H9 (cell line): Measurements from ENCODE around the gene UTP18. TPM values are rescaled to one million over a fixed set of nuclear protein-coding genes. Genes with fewer than 3 reads are reported as not detected.

Experiments
- DNase-seq: peaks from one replicate; pipeline ENCODE4 v3.0.0-alpha.2; 2017
- H2AFZ ChIP-seq: one replicate; pipeline ENCODE4 v1.6.1; 2013; ENCODE audit warnings: mild to moderate bottlenecking, low read length, control low read depth, moderate library complexity
- H2AK5ac ChIP-seq: 2 replicates; pipeline ENCODE4 v1.6.1; 2013; ENCODE audit warnings: low read length, control low read depth, mixed read lengths; ENCODE audit not compliant: insufficient read length
- H2BK120ac ChIP-seq: one replicate; pipeline ENCODE4 v1.6.1; 2013; ENCODE audit warnings: low read depth, mild to moderate bottlenecking, low read length, control low read depth, inconsistent platforms; ENCODE audit not compliant: poor library complexity, severe bottlenecking
- H2BK12ac ChIP-seq: 2 replicates; pipeline ENCODE4 v1.6.1; 2013; ENCODE audit warnings: low read length, control low read depth, mixed read lengths, low read depth; ENCODE audit not compliant: insufficient read length
- H2BK15ac ChIP-seq: 2 replicates; pipeline ENCODE4 v1.6.1; 2013; ENCODE audit warnings: low read depth, low read length, control low read depth
- H2BK20ac ChIP-seq: one replicate; pipeline ENCODE4 v1.6.1; 2013; ENCODE audit warnings: low read depth, mild to moderate bottlenecking, low read length, control low read depth, inconsistent platforms; ENCODE audit not compliant: poor library complexity, severe bottlenecking
- H2BK5ac ChIP-seq: 2 replicates; pipeline ENCODE4 v1.6.1; 2013; ENCODE audit warnings: low read length, control low read depth, mixed read lengths; ENCODE audit not compliant: insufficient read length
- H3K14ac ChIP-seq: 2 replicates; pipeline ENCODE4 v1.6.1; 2013; ENCODE audit warnings: low read length, control low read depth; ENCODE audit not compliant: insufficient read depth
- H3K18ac ChIP-seq: 2 replicates; pipeline ENCODE4 v1.6.1; 2013; ENCODE audit warnings: low read depth, mild to moderate bottlenecking, mixed read lengths, low read length, control low read depth; ENCODE audit not compliant: insufficient read length
- H3K23ac ChIP-seq: 2 replicates; pipeline ENCODE4 v1.6.1; 2013; ENCODE audit warnings: low read length, control low read depth, mixed read lengths, low read depth; ENCODE audit not compliant: insufficient read length
- H3K23me2 ChIP-seq: 2 replicates; pipeline ENCODE4 v1.6.1; 2013; ENCODE audit warnings: low read depth, mild to moderate bottlenecking, mixed read lengths, low read length, control low read depth; ENCODE audit not compliant: insufficient read length, poor library complexity, severe bottlenecking
- H3K27ac ChIP-seq: 2 replicates; pipeline ENCODE4 v1.5.1; 2013; ENCODE audit warnings: low read length, control low read depth, mixed read lengths, low read depth; ENCODE audit not compliant: insufficient read length
- H3K27me3 ChIP-seq: 2 replicates; pipeline ENCODE4 v1.6.1; 2013; ENCODE audit warnings: low read length, control low read depth, inconsistent platforms; ENCODE audit not compliant: insufficient read depth
- H3K4ac ChIP-seq: 2 replicates; pipeline ENCODE4 v1.6.1; 2013; ENCODE audit warnings: low read depth, mild to moderate bottlenecking, control low read depth, inconsistent platforms, low read length, moderate library complexity
- H3K4me1 ChIP-seq: 2 replicates; pipeline ENCODE4 v1.6.1; 2013; ENCODE audit warnings: low read length, control low read depth, inconsistent platforms; ENCODE audit not compliant: insufficient read depth
- H3K4me2 ChIP-seq: 2 replicates; pipeline ENCODE4 v1.6.1; 2013; ENCODE audit warnings: low read length, control low read depth, mixed read lengths; ENCODE audit not compliant: insufficient read length, insufficient read depth
- H3K56ac ChIP-seq: 2 replicates; pipeline ENCODE4 v1.6.1; 2013; ENCODE audit warnings: low read depth, mild to moderate bottlenecking, mixed read lengths, low read length, control low read depth; ENCODE audit not compliant: insufficient read length
- H3K79me1 ChIP-seq: 2 replicates; pipeline ENCODE4 v1.6.1; 2013; ENCODE audit warnings: low read depth, mild to moderate bottlenecking, moderate library complexity, low read length, control low read depth, inconsistent platforms; ENCODE audit not compliant: insufficient read depth, poor library complexity, severe bottlenecking
- H3K79me2 ChIP-seq: 2 replicates; pipeline ENCODE4 v1.6.1; 2013; ENCODE audit warnings: low read length, control low read depth, inconsistent platforms; ENCODE audit not compliant: insufficient read depth
- H3K9ac ChIP-seq: 2 replicates; pipeline ENCODE4 v1.6.1; 2013; ENCODE audit warnings: low read length, control low read depth, mixed read lengths; ENCODE audit not compliant: insufficient read length; ENCODE audit errors: extremely low read depth
- H3K9me3 ChIP-seq: one replicate; pipeline ENCODE4 v1.6.1; 2013; ENCODE audit warnings: low read depth, low read length, inconsistent platforms; ENCODE audit not compliant: control insufficient read depth
- H3T11ph ChIP-seq: one replicate; pipeline ENCODE4 v1.6.1; 2013; ENCODE audit warnings: mild to moderate bottlenecking, low read length, control low read depth, inconsistent platforms
- H4K20me1 ChIP-seq: one replicate; pipeline ENCODE4 v1.6.1; 2013; ENCODE audit not compliant: control insufficient read depth, insufficient read length, insufficient read depth
- H4K5ac ChIP-seq: 2 replicates; pipeline ENCODE4 v1.6.1; 2013; ENCODE audit warnings: low read depth, mild to moderate bottlenecking, mixed read lengths, low read length, control low read depth; ENCODE audit not compliant: insufficient read length
- H4K8ac ChIP-seq: replicated peaks from 2 replicates; pipeline ENCODE4 v1.6.1; 2013; ENCODE audit warnings: low read length, control low read depth, mixed read lengths, low read depth; ENCODE audit not compliant: insufficient read length
- H4K91ac ChIP-seq: 2 replicates; pipeline ENCODE4 v1.6.1; 2013; ENCODE audit warnings: low read depth, mild to moderate bottlenecking, moderate library complexity, mixed read lengths, low read length, control low read depth; ENCODE audit not compliant: insufficient read length
- H3K27ac Mint-ChIP-seq, 3 experiments: 2 replicates in 2 of 3; 3 replicates in 1 of 3; pipeline ENCODE4 v1.8.0; 2020 to 2021; ENCODE audit warnings: mixed read lengths in 3 of 3, mild to moderate bottlenecking in 1 of 3, moderate library complexity in 1 of 3
- H3K27me3 Mint-ChIP-seq: 2 replicates; pipeline ENCODE4 v1.8.0; 2021; ENCODE audit warnings: low read depth, mild to moderate bottlenecking, moderate library complexity, mixed read lengths
- H3K36me3 Mint-ChIP-seq, 3 experiments: 2 replicates in 2 of 3; 3 replicates in 1 of 3; pipeline ENCODE4 v1.8.0; 2020 to 2021; ENCODE audit warnings: low read depth in 3 of 3, mixed read lengths in 3 of 3; ENCODE audit not compliant: insufficient read depth in 1 of 3
- H3K4me1 Mint-ChIP-seq, 2 experiments: 2 replicates each; pipeline ENCODE4 v1.8.0; 2020; ENCODE audit warnings: mixed read lengths in 2 of 2
- H3K4me3 Mint-ChIP-seq, 2 experiments: 2 replicates in 1 of 2; 3 replicates in 1 of 2; pipeline ENCODE4 v1.8.0; 2020 to 2021; ENCODE audit warnings: mild to moderate bottlenecking in 2 of 2, mixed read lengths in 2 of 2, moderate library complexity in 1 of 2
- H3K9me3 Mint-ChIP-seq, 2 experiments: 2 replicates in 1 of 2; 3 replicates in 1 of 2; pipeline ENCODE4 v1.8.0; 2020; ENCODE audit warnings: mild to moderate bottlenecking in 2 of 2, mixed read lengths in 2 of 2, moderate library complexity in 1 of 2
- CTCF ChIP-seq: fragments of 200-600 bp; sonication (generic); conservative IDR thresholded peaks from 3 replicates; pipeline ENCODE4 v1.8.0; 2021; ENCODE audit warnings: antibody characterized with exemption, mild to moderate bottlenecking
- WGBS: extraction: QIAGEN DNeasy Blood & Tissue Kit; methylation state at CpG from one replicate; pipeline ENCODE4 v1.1.7; 2013; ENCODE audit warnings: missing lambda C conversion rate, low lambda C conversion rate, mixed read lengths; ENCODE audit not compliant: insufficient read length; ENCODE audit errors: extremely low coverage; 5-methylcytosine and 5-hydroxymethylcytosine counted together
- total RNA-seq: library from RNA; stranded (reverse); gene quantifications from 2 replicates; pipeline ENCODE4 v1.2.1, GENCODE V29; 2021

The UTP18 gene
- total RNA-seq, 1 experiment from 2014 or later: 79.5 TPM

GRCh38 chr17:51270636-51271035 is 10.3 kb downstream of the UTP18 start:
- Histone ChIP-seq H3K18ac (no peak overlapping the region), H2AFZ (no peak overlapping the region), H3K79me2 (peaks cover 9% of the 10 kb centered on the region; the same call in 1 of the 2 replicates), H3T11ph (no peak overlapping the region), H3K14ac (no peak overlapping the region), H4K5ac (no peak overlapping the region), H3K9ac (no peak overlapping the region), H3K4me2 (no peak overlapping the region), H2AK5ac (no peak overlapping the region), H4K8ac (no peak overlapping the region), H3K79me1 (no peaks in the 10 kb centered on the region), H2BK20ac (no peak overlapping the region), H2BK12ac (no peak overlapping the region), H3K4me1 (no peaks in the 10 kb centered on the region), H2BK5ac (no peak overlapping the region), H3K4ac (no peak overlapping the region), H4K91ac (no peak overlapping the region), H3K56ac (no peak overlapping the region), H3K23ac (no peak overlapping the region), H2BK15ac (no peak overlapping the region), H2BK120ac (no peak overlapping the region), H3K27me3 (no peaks in the 10 kb centered on the region), H4K20me1 (no peaks in the 10 kb centered on the region), H3K9me3 (no peaks in the 10 kb centered on the region), H3K23me2 (no peaks in the 10 kb centered on the region), H3K27ac (no peak overlapping the region)
- no peak overlapping the region; a peak in 1 of 7 replicates for H3K27ac Mint-ChIP-seq
- DNase-seq: no peak
- H3K36me3 Mint-ChIP-seq: peaks cover 35 to 94% (median 76%) of the 10 kb centered on the region in 3 experiments; a peak in 6 of 7 replicates
- H3K4me3 Mint-ChIP-seq: no peak overlapping the region
- TF ChIP-seq CTCF: no peak
- no peaks in the 10 kb centered on the region for H3K27me3 Mint-ChIP-seq
- no peaks in the 10 kb centered on the region for H3K4me1 Mint-ChIP-seq
- WGBS: no CpG with 5 or more reads among the region's 1 CpG
- H3K9me3 Mint-ChIP-seq: no peaks in the 10 kb centered on the region
